Measurements from ENCODE around the gene ADCY9.

ADCY9 gene

GRCh38 chr16:3938843-3939624 is 177.2 kb downstream of the ADCY9 start:
- Histone ChIP-seq H3K4me3 (ENCODE audit: low read depth, low read length) (no peak overlapping the region), H3K79me2 (no peaks in the 10 kb centered on the region), H3K4me1 (no peaks in the 10 kb centered on the region), H3K9ac (no peak overlapping the region), H3K9me3 (ENCODE audit: control insufficient read depth, low read length) (no peaks in the 10 kb centered on the region), H3K4me2 (ENCODE audit: low read length) (peak overlapping the region; percentile 75), H3K27me3 (ENCODE audit: control insufficient read depth, insufficient read depth, low read length) (no peaks in the 10 kb centered on the region), H3K36me3 (ENCODE audit: control insufficient read depth, insufficient read depth, low read length) (no peaks in the 10 kb centered on the region), H2AFZ (peak overlapping the region; percentile 66), H3K27ac (no peak overlapping the region)
- TF ChIP-seq CTCF (IDR thresholded peaks at IDR 0.05) = peak; percentile 78

GRCh38 chr16:3938471-3938842 is 177.8 kb downstream of the ADCY9 start:
- H3K9me3 ChIP-seq (ENCODE audit: control insufficient read depth, low read length) = no peaks in the 10 kb centered on the region
- H3K4me2 ChIP-seq (ENCODE audit: low read length) = peak overlapping the region; percentile 75
- H3K36me3 ChIP-seq (ENCODE audit: control insufficient read depth, insufficient read depth, low read length) = no peaks in the 10 kb centered on the region
- H3K9ac ChIP-seq = no peak overlapping the region
- no peak overlapping the region for H2AFZ ChIP-seq
- H3K27ac ChIP-seq = no peak overlapping the region
- H3K4me3 ChIP-seq (ENCODE audit: low read depth, low read length) = no peak overlapping the region
- H3K4me1 ChIP-seq = no peaks in the 10 kb centered on the region
- no peaks in the 10 kb centered on the region for H3K79me2 ChIP-seq
- TF ChIP-seq CTCF (IDR thresholded peaks at IDR 0.05) = no peak
- H3K27me3 ChIP-seq (ENCODE audit: control insufficient read depth, insufficient read depth, low read length) = no peaks in the 10 kb centered on the region

- Histone ChIP-seq H3K9ac (no peak overlapping the region), H3K4me3 (ENCODE audit: low read depth, low read length) (no peak overlapping the region), H2AFZ (no peak overlapping the region), H3K9me3 (ENCODE audit: control insufficient read depth, low read length) (no peaks in the 10 kb centered on the region), H3K4me2 (ENCODE audit: low read length) (no peak overlapping the region), H3K27me3 (ENCODE audit: control insufficient read depth, insufficient read depth, low read length) (no peaks in the 10 kb centered on the region), H3K79me2 (no peaks in the 10 kb centered on the region), H3K4me1 (no peaks in the 10 kb centered on the region), H3K27ac (no peak overlapping the region), H3K36me3 (ENCODE audit: control insufficient read depth, insufficient read depth, low read length) (no peaks in the 10 kb centered on the region)
- TF ChIP-seq CTCF (IDR thresholded peaks at IDR 0.05) = no peak
Observed at GRCh38 chr16:3937066-3937875, 179.0 kb downstream of the ADCY9 start.

GRCh38 chr16:3935921-3936320 is 180.3 kb downstream of the ADCY9 start:
- H3K9ac ChIP-seq = no peak overlapping the region
- no peaks in the 10 kb centered on the region for H3K27me3 ChIP-seq (ENCODE audit: control insufficient read depth, insufficient read depth, low read length)
- H3K27ac ChIP-seq = no peak overlapping the region
- H3K9me3 ChIP-seq (ENCODE audit: control insufficient read depth, low read length) = no peaks in the 10 kb centered on the region
- H3K36me3 ChIP-seq (ENCODE audit: control insufficient read depth, insufficient read depth, low read length) = no peaks in the 10 kb centered on the region
- no peak overlapping the region for H3K4me3 ChIP-seq (ENCODE audit: low read depth, low read length)
- H2AFZ ChIP-seq = no peak overlapping the region
- H3K4me2 ChIP-seq (ENCODE audit: low read length) = no peak overlapping the region
- no peaks in the 10 kb centered on the region for H3K4me1 ChIP-seq
- no peaks in the 10 kb centered on the region for H3K79me2 ChIP-seq
- TF ChIP-seq CTCF (IDR thresholded peaks at IDR 0.05) = no peak
